HepG2 (cell line): ENCODE results near the gene CYB5A. TPM values are rescaled to one million over a fixed set of nuclear protein-coding genes. Genes with fewer than 3 reads are reported as not detected.

Experiments used
- ATF2 ChIP-seq: sonication (generic); formaldehyde crosslinking; IDR thresholded peaks from 2 replicates; pipeline ENCODE4 v1.4.0; 2020; ENCODE audit warnings: missing genetic modification reagents
- FLYWCH1 ChIP-seq: sonication (generic); formaldehyde crosslinking; IDR thresholded peaks from 2 replicates; pipeline ENCODE4 v1.8.1; 2023; ENCODE audit warnings: mild to moderate bottlenecking, missing genetic modification reagents
- FOXC1 ChIP-seq: sonication (generic); formaldehyde crosslinking; IDR thresholded peaks from 2 replicates; pipeline ENCODE4 v1.8.0; 2022; ENCODE audit warnings: mild to moderate bottlenecking, missing genetic modification reagents, borderline replicate concordance
- FOXK1 ChIP-seq: sonication (generic); formaldehyde crosslinking; IDR thresholded peaks from 2 replicates; pipeline ENCODE4 v1.4.0; 2020; ENCODE audit warnings: low read depth, missing genetic modification reagents, borderline replicate concordance
- KMT2A ChIP-seq: sonication (generic); formaldehyde crosslinking; IDR thresholded peaks from 2 replicates; pipeline ENCODE4 v1.4.0; 2020; ENCODE audit warnings: missing genetic modification reagents
- NR3C1 ChIP-seq: sonication (generic); formaldehyde crosslinking; IDR thresholded peaks from 2 replicates; pipeline ENCODE4 v1.4.0; 2020; ENCODE audit warnings: missing genetic modification reagents
- SIX4 ChIP-seq: sonication (generic); formaldehyde crosslinking; IDR thresholded peaks from 2 replicates; pipeline ENCODE4 v1.4.0; 2020; ENCODE audit warnings: missing genetic modification reagents
- THYN1 ChIP-seq: sonication (generic); formaldehyde crosslinking; IDR thresholded peaks from 2 replicates; pipeline ENCODE4 v1.8.1; 2023; ENCODE audit warnings: low read depth, mild to moderate bottlenecking, moderate library complexity, missing genetic modification reagents, borderline replicate concordance
- U2AF1 ChIP-seq: fragments of 200-400 bp; formaldehyde crosslinking; optimal IDR thresholded peaks from 2 replicates; pipeline ENCODE3; 2017; ENCODE audit warnings: mild to moderate bottlenecking, low read depth, low read length
- ZBTB46 ChIP-seq: sonication (generic); formaldehyde crosslinking; IDR thresholded peaks from 2 replicates; pipeline ENCODE4 v1.4.0; 2020; ENCODE audit warnings: mild to moderate bottlenecking, missing genetic modification reagents, borderline replicate concordance
- ZNF160 ChIP-seq: sonication (generic); formaldehyde crosslinking; IDR thresholded peaks from 2 replicates; pipeline ENCODE4 v1.8.0; 2022; ENCODE audit warnings: mild to moderate bottlenecking, inconsistent platforms, missing genetic modification reagents
- ZNF251 ChIP-seq: sonication (generic); formaldehyde crosslinking; IDR thresholded peaks from 2 replicates; pipeline ENCODE4 v1.9.0; 2021; ENCODE audit warnings: mild to moderate bottlenecking, missing genetic modification reagents
- ZNF414 ChIP-seq: sonication (generic); formaldehyde crosslinking; IDR thresholded peaks from 2 replicates; pipeline ENCODE4 v1.5.0; 2020; ENCODE audit warnings: missing genetic modification reagents
- ZNF563 ChIP-seq: sonication (generic); formaldehyde crosslinking; IDR thresholded peaks from 2 replicates; pipeline ENCODE4 v1.8.0; 2022; ENCODE audit warnings: mild to moderate bottlenecking, moderate library complexity, missing genetic modification reagents
- ZNF616 ChIP-seq: sonication (generic); formaldehyde crosslinking; IDR thresholded peaks from 2 replicates; pipeline ENCODE4 v1.5.0; 2020; ENCODE audit warnings: low read depth, mild to moderate bottlenecking, missing genetic modification reagents
- ZNF749 ChIP-seq: sonication (generic); formaldehyde crosslinking; IDR thresholded peaks from 2 replicates; pipeline ENCODE4 v1.8.0; 2022; ENCODE audit warnings: mild to moderate bottlenecking, missing genetic modification reagents, moderate library complexity, borderline replicate concordance
- ZNF777 ChIP-seq: sonication (generic); formaldehyde crosslinking; IDR thresholded peaks from 2 replicates; pipeline ENCODE4 v1.4.0; 2020; ENCODE audit warnings: missing genetic modification reagents
- polyA plus RNA-seq, 8 experiments: library from polyadenylated mRNA; depleted of rRNA in 3 of 8; stranded (reverse) in 7 of 8; unstranded in 1 of 8; fragments of >200 nt; fragmentation: Illumina TruSeq in 4 of 8; extraction: Trizol in 4 of 8; gene quantifications; 2 replicates each; pipeline versions ENCODE4 v1.2.1 to v1.2.3, GENCODE V29; 2011 to 2016; ENCODE audit warnings: low read depth in 4 of 8, missing spikeins in 1 of 8, mixed read lengths in 1 of 8; ENCODE audit not compliant: insufficient read depth in 1 of 8
- total RNA-seq, 5 experiments: library from RNA; depleted of rRNA; stranded (reverse); fragments of >200 nt; fragmentation: Illumina TruSeq; extraction: Trizol; gene quantifications; 2 replicates each; pipeline ENCODE4 v1.2.3, GENCODE V29; 2016; ENCODE audit warnings: low read depth in 1 of 5
- TF ChIP-seq, protein P1 (sequence below): sonication (generic); formaldehyde crosslinking; IDR thresholded peaks from 2 replicates; pipeline ENCODE4 v1.4.0; 2020; ENCODE audit warnings: mild to moderate bottlenecking, missing genetic modification reagents, borderline replicate concordance

Gene CYB5A
- total and polyA plus RNA-seq, 2 of the 13 experiments (the other 11 are each of a cell fraction or from before 2014, with no cell fraction given): 215 to 356 TPM

- no peak for TF ChIP-seq ZBTB46
- TF ChIP-seq ZNF563 (CRISPR knock-in tag): no peak
- TF ChIP-seq THYN1 (CRISPR knock-in tag): no peak
- no peak for TF ChIP-seq ZNF616 (CRISPR knock-in tag)
- no peak for TF ChIP-seq NR3C1 (CRISPR knock-in tag)
- TF ChIP-seq ZNF414: no peak
- TF ChIP-seq KMT2A (CRISPR knock-in tag): no peak
- TF ChIP-seq FOXC1 (CRISPR knock-in tag): no peak
- TF ChIP-seq FOXK1: no peak
- TF ChIP-seq ZNF777 (CRISPR knock-in tag): no peak
- no peak for TF ChIP-seq FLYWCH1 (CRISPR knock-in tag)
- TF ChIP-seq ZNF749 (CRISPR knock-in tag): no peak
- TF ChIP-seq, protein P1, sequence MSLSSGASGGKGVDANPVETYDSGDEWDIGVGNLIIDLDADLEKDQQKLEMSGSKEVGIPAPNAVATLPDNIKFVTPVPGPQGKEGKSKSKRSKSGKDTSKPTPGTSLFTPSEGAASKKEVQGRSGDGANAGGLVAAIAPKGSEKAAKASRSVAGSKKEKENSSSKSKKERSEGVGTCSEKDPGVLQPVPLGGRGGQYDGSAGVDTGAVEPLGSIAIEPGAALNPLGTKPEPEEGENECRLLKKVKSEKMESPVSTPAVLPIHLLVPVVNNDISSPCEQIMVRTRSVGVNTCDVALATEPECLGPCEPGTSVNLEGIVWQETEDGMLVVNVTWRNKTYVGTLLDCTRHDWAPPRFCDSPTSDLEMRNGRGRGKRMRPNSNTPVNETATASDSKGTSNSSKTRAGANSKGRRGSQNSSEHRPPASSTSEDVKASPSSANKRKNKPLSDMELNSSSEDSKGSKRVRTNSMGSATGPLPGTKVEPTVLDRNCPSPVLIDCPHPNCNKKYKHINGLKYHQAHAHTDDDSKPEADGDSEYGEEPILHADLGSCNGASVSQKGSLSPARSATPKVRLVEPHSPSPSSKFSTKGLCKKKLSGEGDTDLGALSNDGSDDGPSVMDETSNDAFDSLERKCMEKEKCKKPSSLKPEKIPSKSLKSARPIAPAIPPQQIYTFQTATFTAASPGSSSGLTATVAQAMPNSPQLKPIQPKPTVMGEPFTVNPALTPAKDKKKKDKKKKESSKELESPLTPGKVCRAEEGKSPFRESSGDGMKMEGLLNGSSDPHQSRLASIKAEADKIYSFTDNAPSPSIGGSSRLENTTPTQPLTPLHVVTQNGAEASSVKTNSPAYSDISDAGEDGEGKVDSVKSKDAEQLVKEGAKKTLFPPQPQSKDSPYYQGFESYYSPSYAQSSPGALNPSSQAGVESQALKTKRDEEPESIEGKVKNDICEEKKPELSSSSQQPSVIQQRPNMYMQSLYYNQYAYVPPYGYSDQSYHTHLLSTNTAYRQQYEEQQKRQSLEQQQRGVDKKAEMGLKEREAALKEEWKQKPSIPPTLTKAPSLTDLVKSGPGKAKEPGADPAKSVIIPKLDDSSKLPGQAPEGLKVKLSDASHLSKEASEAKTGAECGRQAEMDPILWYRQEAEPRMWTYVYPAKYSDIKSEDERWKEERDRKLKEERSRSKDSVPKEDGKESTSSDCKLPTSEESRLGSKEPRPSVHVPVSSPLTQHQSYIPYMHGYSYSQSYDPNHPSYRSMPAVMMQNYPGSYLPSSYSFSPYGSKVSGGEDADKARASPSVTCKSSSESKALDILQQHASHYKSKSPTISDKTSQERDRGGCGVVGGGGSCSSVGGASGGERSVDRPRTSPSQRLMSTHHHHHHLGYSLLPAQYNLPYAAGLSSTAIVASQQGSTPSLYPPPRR (CRISPR knock-in tag): no peak
- TF ChIP-seq ZNF251: no peak
- no peak for TF ChIP-seq U2AF1
- no peak for TF ChIP-seq SIX4
- TF ChIP-seq ZNF160 (CRISPR knock-in tag): no peak
- no peak for TF ChIP-seq ATF2 (CRISPR knock-in tag)
These were observed 9.6 kb downstream of the CYB5A start (continued) for GRCh38 chr18:74281980-74282754.
